GM12878 (cell line): ENCODE measurements around the gene WDR53. TPM values are rescaled to one million over a fixed set of nuclear protein-coding genes. Genes with fewer than 3 reads are reported as not detected.

Experiments
- ATF7 ChIP-seq: fragments of 450-650 bp; IDR thresholded peaks from 2 replicates; pipeline ENCODE4 v1.6.1; 2016; ENCODE audit warnings: low read depth, mild to moderate bottlenecking
- BCL3 ChIP-seq: IDR thresholded peaks from 2 replicates; pipeline ENCODE4 v1.6.1; 2011; ENCODE audit warnings: borderline replicate concordance, low read depth, mild to moderate bottlenecking, moderate library complexity, low read length; ENCODE audit not compliant: insufficient read depth, poor library complexity, severe bottlenecking
- NFYA ChIP-seq: IDR thresholded peaks from 2 replicates; pipeline ENCODE4 v1.6.1; 2011; ENCODE audit warnings: low read depth, mild to moderate bottlenecking, low read length, improper control_type of control experiment, borderline replicate concordance
- RAD21 ChIP-seq: IDR thresholded peaks from 2 replicates; pipeline ENCODE4 v1.6.1; 2011; ENCODE audit warnings: mild to moderate bottlenecking, low read depth, low read length, moderate library complexity; ENCODE audit not compliant: insufficient read depth
- RBBP5 ChIP-seq: fragments of 200-600 bp; sonication (generic); conservative IDR thresholded peaks from 2 replicates; pipeline ENCODE4 v1.6.1; 2016
- RELA ChIP-seq: fragments of 450-650 bp; IDR thresholded peaks from 2 replicates; pipeline ENCODE4 v1.8.0; 2014; ENCODE audit warnings: borderline replicate concordance; ENCODE audit not compliant: partially characterized antibody
- ZBTB40 ChIP-seq: fragments of 450-650 bp; IDR thresholded peaks from 2 replicates; pipeline ENCODE4 v1.6.1; 2016; ENCODE audit warnings: mild to moderate bottlenecking, moderate library complexity, borderline replicate concordance
- polyA plus RNA-seq, 11 experiments: library from polyadenylated mRNA; depleted of rRNA in 4 of 11; unstranded in 6 of 11; stranded (reverse) in 5 of 11; fragments of >200 nt; fragmentation: Nextera tagmentation in 4 of 11; fragmentation: Illumina TruSeq in 1 of 11; extraction: Ambion mirVana in 4 of 11; extraction: Trizol in 1 of 11; gene quantifications; 1 replicate in 1 of 11; 2 replicates in 10 of 11; pipeline versions ENCODE4 v1.2.1 to v1.2.3, GENCODE V29; 2011 to 2016; ENCODE audit warnings: inconsistent platforms in 2 of 11, missing spikeins in 2 of 11, low read depth in 1 of 11
- total RNA-seq, 4 experiments: library from RNA; depleted of rRNA in 3 of 4; stranded (reverse); fragments of >200 nt in 3 of 4; fragmentation: Illumina TruSeq in 1 of 4; extraction: Trizol in 1 of 4; gene quantifications; 2 replicates each; pipeline versions ENCODE4 v1.2.1 to v1.2.3, GENCODE V29; 2013 to 2021

Gene WDR53
- total and polyA plus RNA-seq, 10 of the 15 experiments (the other 5 are each of a cell fraction or from before 2014, with no cell fraction given) = 7.7 to 20.3 (median 15.7) TPM

- no peak for TF ChIP-seq RAD21
- TF ChIP-seq BCL3 = no peak
- TF ChIP-seq NFYA = no peak
- no peak for TF ChIP-seq ATF7
- no peak for TF ChIP-seq RBBP5
- no peak for TF ChIP-seq RELA
- no peak for TF ChIP-seq ZBTB40
Observed at GRCh38 chr3:196585044-196585757, 16.8 kb upstream of the WDR53 start (continued).
